ENCODE results near the gene NUDCD3. TPM values are rescaled to one million over a fixed set of nuclear protein-coding genes. Genes with fewer than 3 reads are reported as not detected.

The NUDCD3 gene
- total RNA-seq, 2 donors from 2014 or later, result 20.4 to 20.8 TPM

DNA sequence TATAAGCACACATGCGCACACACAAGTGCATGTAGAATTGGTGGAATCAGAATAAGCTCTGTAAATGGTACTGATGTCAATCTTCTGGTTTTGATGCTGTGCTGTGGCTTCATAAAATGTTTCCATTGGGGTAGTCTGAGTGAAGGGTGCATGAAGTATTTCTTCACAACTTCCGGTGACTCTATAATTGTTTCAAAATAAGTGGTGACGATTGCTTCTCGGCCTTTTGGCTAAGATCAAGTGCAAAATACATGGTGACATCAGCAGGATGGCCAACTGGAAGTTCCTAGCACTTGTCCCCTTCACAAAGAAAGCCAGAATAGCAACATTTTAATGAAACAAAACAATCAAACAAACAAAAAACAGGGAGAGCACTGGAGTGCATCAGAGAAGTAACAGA lies 123.5 kb downstream of the NUDCD3 start:
- intact Hi-C loops (cut with DNase I), result no loop called here
- no peak overlapping the region for H3K4me3 ChIP-seq
- TF ChIP-seq POLR2A (IDR thresholded peaks at IDR 0.05), result no peak
- TF ChIP-seq, protein P1, sequence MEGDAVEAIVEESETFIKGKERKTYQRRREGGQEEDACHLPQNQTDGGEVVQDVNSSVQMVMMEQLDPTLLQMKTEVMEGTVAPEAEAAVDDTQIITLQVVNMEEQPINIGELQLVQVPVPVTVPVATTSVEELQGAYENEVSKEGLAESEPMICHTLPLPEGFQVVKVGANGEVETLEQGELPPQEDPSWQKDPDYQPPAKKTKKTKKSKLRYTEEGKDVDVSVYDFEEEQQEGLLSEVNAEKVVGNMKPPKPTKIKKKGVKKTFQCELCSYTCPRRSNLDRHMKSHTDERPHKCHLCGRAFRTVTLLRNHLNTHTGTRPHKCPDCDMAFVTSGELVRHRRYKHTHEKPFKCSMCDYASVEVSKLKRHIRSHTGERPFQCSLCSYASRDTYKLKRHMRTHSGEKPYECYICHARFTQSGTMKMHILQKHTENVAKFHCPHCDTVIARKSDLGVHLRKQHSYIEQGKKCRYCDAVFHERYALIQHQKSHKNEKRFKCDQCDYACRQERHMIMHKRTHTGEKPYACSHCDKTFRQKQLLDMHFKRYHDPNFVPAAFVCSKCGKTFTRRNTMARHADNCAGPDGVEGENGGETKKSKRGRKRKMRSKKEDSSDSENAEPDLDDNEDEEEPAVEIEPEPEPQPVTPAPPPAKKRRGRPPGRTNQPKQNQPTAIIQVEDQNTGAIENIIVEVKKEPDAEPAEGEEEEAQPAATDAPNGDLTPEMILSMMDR (IDR thresholded peaks at IDR 0.05), result no peak
- no peaks in the 10 kb centered on the region for H3K4me1 ChIP-seq
- no peaks in the 10 kb centered on the region for H3K27me3 ChIP-seq
- WGBS, 2 donors, result 73 to 84% methylated on average over 4 of the region's 4 CpGs
- DNase-seq, result no peak
- H3K9me3 ChIP-seq, result no peaks in the 10 kb centered on the region
- no peak for ATAC-seq
- H3K27ac ChIP-seq, result no peak overlapping the region
- H3K36me3 ChIP-seq (replicated peaks in 1 of 2; ENCODE audit: insufficient read depth in 1 of 2, low read depth in 2 of 2), result no peaks in the 10 kb centered on the region

DNA sequence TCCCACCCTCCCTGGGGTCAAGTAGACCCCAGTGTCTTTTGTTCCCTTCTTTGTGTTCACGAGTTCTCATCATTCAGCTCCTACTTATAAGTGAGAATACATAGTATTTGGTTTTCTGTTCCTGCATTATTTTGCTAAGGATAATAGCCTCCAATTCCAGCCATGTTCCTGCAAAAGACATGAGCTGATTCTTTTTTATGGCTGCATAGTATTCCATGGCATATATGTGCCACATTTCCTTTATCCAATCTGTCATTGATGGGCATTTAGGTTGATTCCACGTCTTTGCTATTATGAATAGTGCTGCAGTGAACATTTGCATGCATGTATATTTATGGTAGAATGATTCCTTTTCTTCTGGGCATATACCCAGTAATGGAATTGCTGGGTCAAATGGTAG lies 136.8 kb downstream of the NUDCD3 start:
- Histone ChIP-seq H3K36me3 (replicated peaks in 1 of 2; ENCODE audit: insufficient read depth in 1 of 2, low read depth in 2 of 2) (no peaks in the 10 kb centered on the region), H3K27ac (no peak overlapping the region), H3K27me3 (no peaks in the 10 kb centered on the region), H3K9me3 (no peaks in the 10 kb centered on the region), H3K4me3 (no peak overlapping the region), H3K4me1 (no peaks in the 10 kb centered on the region)
- ATAC-seq, result no peak
- intact Hi-C loops (cut with DNase I), result no loop called here
- WGBS, 2 donors, result 46 to 48% methylated on average over 2 of the region's 2 CpGs
- no peak for DNase-seq
- TF ChIP-seq POLR2A (IDR thresholded peaks at IDR 0.05), result no peak
- TF ChIP-seq, protein P1 (IDR thresholded peaks at IDR 0.05), result no peak

DNA sequence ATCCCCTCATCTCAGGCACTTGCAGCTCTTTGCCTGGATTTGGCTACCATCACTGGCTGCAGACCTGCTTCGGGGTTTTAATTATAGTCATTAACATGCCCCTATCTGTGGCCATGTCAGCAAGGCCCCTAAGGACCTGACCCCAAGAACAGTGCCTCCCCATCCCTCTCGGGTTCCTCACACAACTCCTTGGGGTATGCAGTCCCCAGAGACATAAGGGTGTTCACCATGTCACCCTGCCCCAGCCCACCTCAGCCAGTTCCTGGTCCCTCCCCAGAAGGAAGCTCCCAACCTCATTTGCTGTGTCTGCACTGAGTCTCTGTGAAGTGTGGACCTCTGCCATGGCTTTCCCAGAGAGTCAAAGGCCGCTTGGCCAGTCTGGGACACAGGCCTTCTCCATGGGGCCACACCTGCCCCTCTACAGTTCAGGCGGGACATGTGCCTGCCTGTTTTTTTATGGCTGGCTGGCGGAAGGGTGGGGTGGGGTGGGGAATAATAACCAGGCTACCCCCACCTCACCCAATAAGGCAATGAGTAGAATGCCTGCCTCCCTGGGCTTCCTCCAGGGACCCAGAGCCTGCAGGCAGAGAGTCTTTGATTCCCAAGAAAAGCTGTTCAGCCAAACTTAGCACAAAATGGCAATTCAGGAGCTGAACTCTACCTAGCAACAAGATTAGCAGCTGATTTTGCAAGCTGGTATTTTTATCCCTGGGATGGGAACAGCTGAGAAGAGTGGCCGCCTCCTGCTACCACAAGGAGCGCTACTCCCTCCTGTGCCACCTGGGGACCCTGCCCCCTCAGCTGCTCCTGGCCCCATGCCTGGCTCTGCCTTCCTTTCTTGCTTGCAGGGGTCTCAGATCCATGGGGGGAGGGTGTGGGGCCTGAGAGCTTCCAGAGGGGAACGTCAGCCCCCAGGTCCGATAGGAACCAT lies 141.3 kb downstream of the NUDCD3 start:
- Histone ChIP-seq H3K4me3 (no peak overlapping the region), H3K36me3 (replicated peaks in 1 of 2; ENCODE audit: insufficient read depth in 1 of 2, low read depth in 2 of 2) (no peaks in the 10 kb centered on the region), H3K27me3 (no peaks in the 10 kb centered on the region), H3K4me1 (no peaks in the 10 kb centered on the region), H3K9me3 (no peaks in the 10 kb centered on the region), H3K27ac (no peak overlapping the region)
- DNase-seq (no peak), ATAC-seq (no peak)
- no peak for TF ChIP-seq POLR2A (IDR thresholded peaks at IDR 0.05)
- TF ChIP-seq, protein P1 (IDR thresholded peaks at IDR 0.05), result no peak
- WGBS, 2 donors, result 69 to 74% methylated on average over 8 to 9 of the region's 9 CpGs
- intact Hi-C loops (cut with DNase I), result loop anchor here (5.0 kb wide), 1 partner anchor 378 kb away; no protein-coding TSS in a partner anchor

DNA sequence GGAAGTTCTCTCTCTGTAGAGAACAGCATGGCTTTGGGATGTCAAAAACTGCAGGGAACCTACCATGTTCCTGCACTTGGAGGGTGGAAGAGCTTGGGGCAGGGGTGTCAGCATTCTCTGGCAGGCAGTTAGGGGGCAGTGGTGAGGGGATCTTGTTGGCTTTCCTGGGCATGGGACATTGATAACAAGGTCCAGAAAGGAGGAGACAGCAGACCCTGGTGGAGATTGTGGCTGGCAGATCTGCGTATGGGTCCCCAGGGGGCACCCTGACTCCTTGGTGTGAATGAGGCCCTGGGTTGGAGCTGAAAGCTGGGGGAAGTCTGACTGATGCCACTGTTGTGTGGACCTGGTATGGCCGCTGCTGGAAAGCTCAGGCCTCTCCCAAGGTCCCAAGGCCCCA lies 142.2 kb downstream of the NUDCD3 start:
- Histone ChIP-seq H3K36me3 (replicated peaks in 1 of 2; ENCODE audit: insufficient read depth in 1 of 2, low read depth in 2 of 2) (no peaks in the 10 kb centered on the region), H3K27me3 (no peaks in the 10 kb centered on the region), H3K4me3 (no peak overlapping the region), H3K9me3 (no peaks in the 10 kb centered on the region), H3K4me1 (no peaks in the 10 kb centered on the region), H3K27ac (no peak overlapping the region)
- DNase-seq (no peak), ATAC-seq (no peak)
- WGBS, 2 donors, result 78 to 85% methylated on average over 2 of the region's 2 CpGs
- no peak for TF ChIP-seq POLR2A (IDR thresholded peaks at IDR 0.05)
- TF ChIP-seq, protein P1 (IDR thresholded peaks at IDR 0.05), result no peak
- intact Hi-C loops (cut with DNase I), result loop anchor here (5.0 kb wide), 1 partner anchor 379 kb away; no protein-coding TSS in a partner anchor
